ENCODE results near the gene ADAMTSL3.

- TF ChIP-seq CTCF (IDR thresholded peaks at IDR 0.05; ENCODE audit: low read depth, low read length, missing input control) (no peak), JUND (IDR thresholded peaks at IDR 0.05) (no peak), MAX (IDR thresholded peaks at IDR 0.05) (no peak), REST (IDR thresholded peaks at IDR 0.05) (no peak), GABPA (IDR thresholded peaks at IDR 0.05 in 1 of 2, conservative IDR thresholded peaks at IDR 0.05 in 1 of 2) (no peak), YY1 (IDR thresholded peaks at IDR 0.05) (no peak), ATF3 (IDR thresholded peaks at IDR 0.05) (no peak), ZBTB33 (IDR thresholded peaks at IDR 0.05) (no peak), RXRA (IDR thresholded peaks at IDR 0.05) (no peak), TAF1 (conservative IDR thresholded peaks at IDR 0.05) (no peak), RAD21 (IDR thresholded peaks at IDR 0.05) (no peak), FOXA1 (IDR thresholded peaks at IDR 0.05) (no peak), SP1 (IDR thresholded peaks at IDR 0.05) (no peak)
These were observed 220.0 kb downstream of the ADAMTSL3 start for GRCh38 chr15:83873966-83874365.
